ENCODE measurements around the gene CTTNBP2. TPM values are rescaled to one million over a fixed set of nuclear protein-coding genes. Genes with fewer than 3 reads are reported as not detected.

Gene CTTNBP2
- total RNA-seq, 1 donor from 2014 or later, result 25.5 TPM

DNA sequence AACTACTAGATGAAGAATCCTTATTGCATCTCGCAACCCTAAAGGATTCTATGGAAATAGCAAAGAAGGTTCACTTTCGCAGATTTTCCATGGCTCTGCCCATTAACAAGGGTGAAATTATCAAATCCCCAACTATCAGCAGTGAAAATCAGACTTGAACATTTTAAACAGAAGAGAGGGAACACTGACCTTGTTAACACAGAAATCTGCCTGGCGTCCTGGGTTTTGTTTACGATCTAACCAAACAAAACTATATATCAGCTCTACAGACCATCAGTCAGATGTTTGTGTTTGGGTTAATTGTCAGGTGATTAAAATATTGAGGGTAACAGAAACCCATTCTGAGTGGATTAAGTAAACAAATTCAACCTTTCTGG lies 1.9 kb downstream of the CTTNBP2 start:
- H3K9me3 ChIP-seq (ENCODE audit: low read depth), result no peaks in the 10 kb centered on the region
- peaks cover 69% of the 10 kb centered on the region for H3K79me2 ChIP-seq (ENCODE audit: low read depth)
- H3K4me2 ChIP-seq, result peak overlapping the region; percentile 97
- peaks cover 32% of the 10 kb centered on the region for H3K4me1 Mint-ChIP-seq
- H3F3A ChIP-seq (ENCODE audit: low read depth), result peaks cover 38% of the 10 kb centered on the region
- no peak overlapping the region for H3K27ac ChIP-seq
- H3K36me3 Mint-ChIP-seq, result no peaks in the 10 kb centered on the region
- H3K9ac ChIP-seq, result no peak overlapping the region
- peak overlapping the region; percentile 94 for H3K4me3 Mint-ChIP-seq
- H3K4me1 ChIP-seq, result peaks cover 73% of the 10 kb centered on the region
- DNase-seq (ENCODE audit: low spot score), result no peak
- no peak overlapping the region for H2AFZ ChIP-seq (replicated peaks)
- H3K9me3 Mint-ChIP-seq, result no peaks in the 10 kb centered on the region
- peaks cover 4% of the 10 kb centered on the region for H3K27me3 Mint-ChIP-seq (ENCODE audit: insufficient read depth, low read depth)
- no peak for TF ChIP-seq EZH2phosphoT487 (IDR thresholded peaks at IDR 0.05)
- TF ChIP-seq EZH2 (IDR thresholded peaks at IDR 0.05), result no peak
- H4K20me1 ChIP-seq (ENCODE audit: low read depth), result peaks cover 52% of the 10 kb centered on the region
- no peak overlapping the region for H3K27ac Mint-ChIP-seq
- peak overlapping the region; percentile 99 for H3K4me3 ChIP-seq
- H3K36me3 ChIP-seq, result no peaks in the 10 kb centered on the region
- H3K27me3 ChIP-seq, result no peaks in the 10 kb centered on the region

- Histone ChIP-seq H3K9me3 (ENCODE audit: low read depth) (no peaks in the 10 kb centered on the region), H2AFZ (replicated peaks) (no peak overlapping the region), H3K4me3 (peak overlapping the region; percentile 99), H3K36me3 (no peaks in the 10 kb centered on the region), H3K79me2 (ENCODE audit: low read depth) (peaks cover 77% of the 10 kb centered on the region), H3K27ac (no peak overlapping the region), H3F3A (ENCODE audit: low read depth) (peaks cover 31% of the 10 kb centered on the region), H3K27me3 (no peaks in the 10 kb centered on the region), H3K4me2 (peak overlapping the region; percentile 97), H3K9ac (no peak overlapping the region), H4K20me1 (ENCODE audit: low read depth) (peaks cover 60% of the 10 kb centered on the region), H3K4me1 (peaks cover 68% of the 10 kb centered on the region)
- no peaks in the 10 kb centered on the region for H3K36me3 Mint-ChIP-seq
- H3K9me3 Mint-ChIP-seq, result no peaks in the 10 kb centered on the region
- peaks cover 4% of the 10 kb centered on the region for H3K27me3 Mint-ChIP-seq (ENCODE audit: insufficient read depth, low read depth)
- DNase-seq (ENCODE audit: low spot score), result no peak
- no peak for TF ChIP-seq CTCF (IDR thresholded peaks at IDR 0.05)
- TF ChIP-seq EZH2 (IDR thresholded peaks at IDR 0.05), result no peak
- no peak for TF ChIP-seq EZH2phosphoT487 (IDR thresholded peaks at IDR 0.05)
- no peak overlapping the region for H3K4me3 Mint-ChIP-seq
- peaks cover 28% of the 10 kb centered on the region for H3K4me1 Mint-ChIP-seq
- no peak overlapping the region for H3K27ac Mint-ChIP-seq
These were observed 2.7 kb downstream of the CTTNBP2 start for GRCh38 chr7:117870448-117871130.

- Mint-ChIP-seq H3K4me3 (no peak overlapping the region), H3K4me1 (peaks cover 18% of the 10 kb centered on the region), H3K9me3 (no peaks in the 10 kb centered on the region), H3K36me3 (no peaks in the 10 kb centered on the region), H3K27me3 (ENCODE audit: insufficient read depth, low read depth) (peaks cover 4% of the 10 kb centered on the region), H3K27ac (no peak overlapping the region)
- TF ChIP-seq EZH2phosphoT487 (IDR thresholded peaks at IDR 0.05), result no peak
- no peak for TF ChIP-seq EZH2 (IDR thresholded peaks at IDR 0.05)
- TF ChIP-seq CTCF (IDR thresholded peaks at IDR 0.05), result no peak
- H3K4me1 ChIP-seq, result peaks cover 57% of the 10 kb centered on the region
- H2AFZ ChIP-seq (replicated peaks), result no peak overlapping the region
- peaks cover 89% of the 10 kb centered on the region for H3K79me2 ChIP-seq (ENCODE audit: low read depth)
- H3K9ac ChIP-seq, result no peak overlapping the region
- no peak overlapping the region for H3K27ac ChIP-seq
- no peak overlapping the region for H3K4me3 ChIP-seq
- peaks cover 23% of the 10 kb centered on the region for H3F3A ChIP-seq (ENCODE audit: low read depth)
- H4K20me1 ChIP-seq (ENCODE audit: low read depth), result peaks cover 66% of the 10 kb centered on the region
- no peaks in the 10 kb centered on the region for H3K27me3 ChIP-seq
- DNase-seq (ENCODE audit: low spot score), result no peak
- H3K9me3 ChIP-seq (ENCODE audit: low read depth), result no peaks in the 10 kb centered on the region
- no peaks in the 10 kb centered on the region for H3K36me3 ChIP-seq
- no peak overlapping the region for H3K4me2 ChIP-seq
These were observed 3.9 kb downstream of the CTTNBP2 start for GRCh38 chr7:117869374-117869773.

DNA sequence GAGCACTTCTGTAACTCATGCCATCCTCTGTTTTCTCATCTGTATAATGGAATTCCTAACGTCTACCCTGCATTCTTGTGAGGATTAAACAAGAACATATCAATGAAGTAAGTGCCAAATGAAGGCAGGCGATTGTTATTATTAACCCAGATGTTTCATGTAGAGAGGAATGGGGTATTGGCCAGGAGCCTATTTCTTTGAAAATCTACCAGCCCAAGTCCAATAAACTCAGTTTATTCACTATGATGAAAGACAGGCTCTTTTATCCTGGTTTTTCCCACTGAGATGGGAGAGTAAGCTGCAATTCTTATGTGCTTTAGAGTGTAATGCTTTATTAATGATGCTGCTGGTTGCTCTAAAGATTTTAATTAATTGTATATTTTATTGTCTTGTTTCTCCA lies 9.6 kb downstream of the CTTNBP2 start:
- H3K27ac ChIP-seq, result no peak overlapping the region
- no peaks in the 10 kb centered on the region for H3K9me3 ChIP-seq (ENCODE audit: low read depth)
- Mint-ChIP-seq H3K36me3 (peaks cover 10% of the 10 kb centered on the region), H3K27me3 (ENCODE audit: insufficient read depth, low read depth) (no peaks in the 10 kb centered on the region), H3K9me3 (no peaks in the 10 kb centered on the region), H3K27ac (no peak overlapping the region), H3K4me3 (no peak overlapping the region), H3K4me1 (peaks cover 4% of the 10 kb centered on the region)
- TF ChIP-seq EZH2 (IDR thresholded peaks at IDR 0.05), result no peak
- no peak for TF ChIP-seq CTCF (IDR thresholded peaks at IDR 0.05)
- TF ChIP-seq EZH2phosphoT487 (IDR thresholded peaks at IDR 0.05), result no peak
- H3K4me1 ChIP-seq, result peaks cover 35% of the 10 kb centered on the region
- H3F3A ChIP-seq (ENCODE audit: low read depth), result no peaks in the 10 kb centered on the region
- no peak overlapping the region for H3K4me2 ChIP-seq
- no peak overlapping the region for H3K9ac ChIP-seq
- H3K79me2 ChIP-seq (ENCODE audit: low read depth), result peaks cover 93% of the 10 kb centered on the region
- no peaks in the 10 kb centered on the region for H3K27me3 ChIP-seq
- no peak overlapping the region for H3K4me3 ChIP-seq
- H3K36me3 ChIP-seq, result peaks cover 12% of the 10 kb centered on the region
- peaks cover 58% of the 10 kb centered on the region for H4K20me1 ChIP-seq (ENCODE audit: low read depth)
- H2AFZ ChIP-seq (replicated peaks), result no peak overlapping the region
- DNase-seq (ENCODE audit: low spot score), result no peak
